ENCODE measurements around the gene CX3CR1. TPM values are rescaled to one million over a fixed set of nuclear protein-coding genes. Genes with fewer than 3 reads are reported as not detected.
"Not testable (repeated sequence)": the region's sequence is repeated elsewhere in the genome, so short reads cannot be mapped to it uniquely, and the experiment has no call there.

CX3CR1 gene, protein sequence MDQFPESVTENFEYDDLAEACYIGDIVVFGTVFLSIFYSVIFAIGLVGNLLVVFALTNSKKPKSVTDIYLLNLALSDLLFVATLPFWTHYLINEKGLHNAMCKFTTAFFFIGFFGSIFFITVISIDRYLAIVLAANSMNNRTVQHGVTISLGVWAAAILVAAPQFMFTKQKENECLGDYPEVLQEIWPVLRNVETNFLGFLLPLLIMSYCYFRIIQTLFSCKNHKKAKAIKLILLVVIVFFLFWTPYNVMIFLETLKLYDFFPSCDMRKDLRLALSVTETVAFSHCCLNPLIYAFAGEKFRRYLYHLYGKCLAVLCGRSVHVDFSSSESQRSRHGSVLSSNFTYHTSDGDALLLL
- total RNA-seq, result under 1 TPM; 0.23 to 0.25 TPM

GRCh38 chr3:39279745-39280517, at the start of gene CX3CR1:
Gene CX3CR1 (minus strand): TSS chr3:39280036. CDS start chr3:39266509, 13,527 bp downstream.
- Mint-ChIP-seq H3K9me3 (no peaks in the 10 kb centered on the region), H3K27ac (no peak within 1 kb of the TSS), H3K36me3 (no peaks in the 10 kb centered on the region)
- DNase-seq (ENCODE audit: low spot score in 2 of 2), result no peak
- no peak for ATAC-seq

GRCh38 chr3:39329493-39329892, 49.7 kb upstream of the CX3CR1 start, which contains the start of gene CCR8:
Gene CCR8 (plus strand): TSS chr3:39329709. CDS start chr3:39332332, 2,623 bp downstream.
- ATAC-seq (no peak), DNase-seq (ENCODE audit: low spot score in 2 of 2) (no peak)
- Mint-ChIP-seq H3K27ac (no peak within 1 kb of the TSS), H3K36me3 (peaks cover 0 to 2% of the 10 kb centered on the region in 2 donors), H3K9me3 (no peaks in the 10 kb centered on the region)

- Mint-ChIP-seq H3K27ac (peak overlapping the region in 1 of 2 donors; percentile 70), H3K36me3 (no peaks in the 10 kb centered on the region), H3K9me3 (no peaks in the 10 kb centered on the region)
- DNase-seq (ENCODE audit: low spot score in 2 of 2) (no peak), ATAC-seq (peak; percentile 81 to 94)
Measured at GRCh38 chr3:39327746-39328349, 48.0 kb upstream of the CX3CR1 start.

DNA sequence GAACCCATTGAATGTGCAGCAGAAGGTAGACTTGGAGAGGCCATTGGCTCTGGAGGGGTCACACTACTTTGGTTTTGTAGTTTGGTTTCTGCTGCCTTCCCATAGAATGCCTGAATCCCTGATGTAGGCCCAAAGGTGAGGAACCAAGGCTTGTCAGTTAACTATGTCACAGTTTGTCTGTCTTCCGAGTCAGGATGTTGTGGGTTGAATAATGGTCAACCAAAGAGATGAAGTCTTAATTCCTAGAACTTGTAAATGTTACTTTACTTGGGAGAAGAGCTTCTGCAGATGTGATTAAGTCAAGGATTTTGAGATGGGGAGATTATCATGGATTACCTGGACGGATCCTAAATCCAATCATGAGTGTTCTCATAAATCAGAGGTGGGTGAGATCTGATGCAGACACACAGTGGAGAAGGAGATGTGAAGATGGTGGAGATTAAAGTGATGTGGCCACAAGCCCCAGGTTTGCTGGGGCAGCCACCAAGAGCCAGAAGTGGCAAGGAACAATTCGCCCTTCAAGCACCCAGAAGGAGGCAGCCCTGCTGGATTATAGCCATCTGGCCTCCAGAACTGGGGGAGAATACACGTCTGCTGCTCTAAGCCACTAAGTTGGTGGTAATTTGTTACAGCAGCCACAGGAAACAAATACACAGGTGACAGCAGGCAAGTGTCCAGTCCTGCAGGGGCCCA, 47.4 kb upstream of the CX3CR1 start:
- DNase-seq (ENCODE audit: low spot score in 2 of 2) (no peak), ATAC-seq (no peak)
- Mint-ChIP-seq H3K9me3 (no peaks in the 10 kb centered on the region), H3K27ac (peak overlapping the region in 1 of 2 donors; percentile 70), H3K36me3 (no peaks in the 10 kb centered on the region)

GRCh38 chr3:39325236-39325635, 45.4 kb upstream of the CX3CR1 start:
- Mint-ChIP-seq H3K36me3 (no peaks in the 10 kb centered on the region), H3K27ac (no peak overlapping the region), H3K9me3 (no peaks in the 10 kb centered on the region)
- no peak for DNase-seq (ENCODE audit: low spot score in 2 of 2)
- peak; percentile 44 to 92 for ATAC-seq

DNA sequence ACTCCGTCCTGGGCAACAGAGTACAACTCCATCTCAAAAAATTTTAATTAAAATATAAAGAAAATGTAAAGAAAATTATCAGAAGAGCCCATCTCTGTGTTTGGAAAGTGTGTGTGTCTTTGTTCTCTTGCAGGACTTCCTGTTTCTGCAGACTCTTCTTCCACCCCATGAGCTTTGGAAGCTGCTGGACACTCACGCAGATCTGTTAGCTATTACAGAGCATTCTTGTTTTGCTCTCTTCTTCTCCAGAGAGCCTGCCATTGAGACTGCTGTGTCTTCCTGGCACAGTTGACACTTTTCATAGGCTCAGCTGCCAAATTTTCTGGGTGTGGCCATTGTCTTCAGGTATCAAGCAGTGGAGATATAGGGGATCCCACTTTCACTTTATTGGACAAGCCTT, 43.7 kb upstream of the CX3CR1 start:
- no peak overlapping the region for H3K27ac Mint-ChIP-seq
- no peak for ATAC-seq
- H3K36me3 Mint-ChIP-seq, result no peaks in the 10 kb centered on the region
- H3K9me3 Mint-ChIP-seq, result no peaks in the 10 kb centered on the region
- DNase-seq (ENCODE audit: low spot score in 2 of 2), result no peak

GRCh38 chr3:39322936-39323335, 43.1 kb upstream of the CX3CR1 start:
- DNase-seq (ENCODE audit: low spot score in 2 of 2) (no peak), ATAC-seq (no peak)
- H3K36me3 Mint-ChIP-seq, result no peaks in the 10 kb centered on the region
- no peak overlapping the region for H3K27ac Mint-ChIP-seq
- no peaks in the 10 kb centered on the region for H3K9me3 Mint-ChIP-seq

- not testable (repeated sequence) for ATAC-seq; H3K36me3 Mint-ChIP-seq; H3K9me3 Mint-ChIP-seq; H3K27ac Mint-ChIP-seq; DNase-seq (ENCODE audit: low spot score in 2 of 2)
Measured at GRCh38 chr3:39322209-39322715, 42.4 kb upstream of the CX3CR1 start.

DNA sequence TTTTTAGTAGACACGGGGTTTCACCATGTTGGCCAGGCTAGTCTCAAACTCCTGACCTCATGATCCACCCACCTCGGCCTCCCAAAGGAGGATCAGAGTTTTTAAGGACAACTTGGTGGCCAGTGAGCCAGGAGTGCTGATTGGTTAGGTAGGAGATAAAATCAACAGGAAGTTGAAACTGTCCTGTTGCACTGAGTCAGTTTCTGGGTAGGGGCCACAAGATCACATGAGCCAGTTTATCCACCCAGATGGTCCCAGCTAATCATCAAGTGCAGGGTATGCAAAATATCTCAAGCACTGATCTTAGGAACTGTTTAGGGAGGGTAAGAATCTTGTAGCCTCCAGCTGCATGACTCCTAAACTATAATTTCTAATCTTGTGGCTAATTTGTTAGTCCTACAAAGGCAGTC, 41.7 kb upstream of the CX3CR1 start:
- not testable (repeated sequence) for H3K36me3 Mint-ChIP-seq; H3K27ac Mint-ChIP-seq; H3K9me3 Mint-ChIP-seq; DNase-seq (ENCODE audit: low spot score in 2 of 2)
- peak in 1 of 2 donors; percentile 59 for ATAC-seq

DNA sequence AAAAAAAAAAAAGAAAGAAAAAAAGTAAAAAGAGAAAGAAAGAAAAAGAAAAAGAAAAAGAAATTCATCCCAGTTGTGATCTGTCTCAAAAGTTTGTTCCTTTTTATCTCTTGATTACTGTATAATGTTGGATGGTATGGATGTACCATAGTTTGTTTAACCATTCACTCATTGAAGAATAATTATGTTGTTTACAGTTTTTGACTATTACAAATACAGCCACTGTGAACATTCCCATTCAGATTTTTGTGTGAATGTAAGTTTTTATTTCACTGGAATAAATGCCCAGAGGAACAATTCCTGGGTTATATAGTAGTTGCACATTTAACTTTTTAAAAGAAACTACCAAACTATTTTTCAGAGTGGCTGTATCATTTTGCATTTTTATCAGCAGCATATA, 39.4 kb upstream of the CX3CR1 start:
- Mint-ChIP-seq H3K27ac (no peak overlapping the region), H3K36me3 (peaks cover 0 to 8% of the 10 kb centered on the region in 2 donors), H3K9me3 (peaks cover 3 to 5% of the 10 kb centered on the region in 2 donors)
- DNase-seq (ENCODE audit: low spot score in 2 of 2) (no peak), ATAC-seq (no peak)

DNA sequence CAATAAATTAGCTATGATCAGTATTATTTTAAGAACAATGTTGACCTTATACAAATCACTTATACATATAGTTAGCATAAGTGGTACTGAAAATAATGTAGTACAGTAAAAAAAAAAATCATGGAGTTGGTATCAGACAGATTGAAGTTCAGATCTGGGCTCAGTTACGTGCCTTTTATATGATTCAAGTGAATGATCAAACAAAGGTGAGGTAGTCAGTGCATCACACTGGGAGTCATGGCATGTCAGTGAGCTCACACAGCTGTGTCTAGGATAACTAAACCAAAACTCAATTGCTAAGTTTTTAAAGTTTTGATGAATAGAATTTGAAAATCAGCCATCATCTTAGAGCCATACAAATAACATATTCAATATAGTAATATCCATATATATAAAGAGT, 38.5 kb upstream of the CX3CR1 start:
- Mint-ChIP-seq H3K36me3 (peaks cover 1 to 17% of the 10 kb centered on the region in 2 donors), H3K9me3 (peaks cover 7 to 13% of the 10 kb centered on the region in 2 donors), H3K27ac (no peak overlapping the region)
- ATAC-seq, result no peak
- DNase-seq (ENCODE audit: low spot score in 2 of 2), result no peak

GRCh38 chr3:39317571-39318169, 37.8 kb upstream of the CX3CR1 start:
- peaks cover 4 to 20% of the 10 kb centered on the region in 2 donors for H3K36me3 Mint-ChIP-seq
- H3K9me3 Mint-ChIP-seq, result peaks cover 7 to 15% of the 10 kb centered on the region in 2 donors
- ATAC-seq (no peak), DNase-seq (ENCODE audit: low spot score in 2 of 2) (no peak)
- H3K27ac Mint-ChIP-seq, result no peak overlapping the region

DNA sequence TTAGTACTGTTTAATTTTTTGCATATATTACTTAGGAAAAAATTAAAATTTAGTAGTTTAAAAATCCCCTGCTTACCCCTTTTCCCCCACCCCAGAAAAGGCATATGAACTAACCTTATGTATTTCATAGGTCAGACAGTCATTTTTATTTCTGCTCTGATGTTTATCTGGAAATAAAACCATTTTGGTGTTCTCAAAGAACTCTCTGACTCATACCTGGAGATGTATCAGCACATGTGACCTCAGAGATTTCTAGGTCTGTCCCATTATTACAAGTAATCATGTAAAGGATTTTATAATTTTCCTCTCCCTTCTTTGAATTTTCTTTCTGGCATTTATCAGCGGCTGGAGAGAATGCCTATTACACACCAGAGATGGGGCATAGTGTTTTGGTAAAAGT, 35.6 kb upstream of the CX3CR1 start:
- no peak overlapping the region for H3K27ac Mint-ChIP-seq
- peak; percentile 59 for ATAC-seq
- H3K9me3 Mint-ChIP-seq, result peaks cover 7 to 15% of the 10 kb centered on the region in 2 donors
- peaks cover 4 to 20% of the 10 kb centered on the region in 2 donors for H3K36me3 Mint-ChIP-seq
- no peak for DNase-seq (ENCODE audit: low spot score in 2 of 2)

DNA sequence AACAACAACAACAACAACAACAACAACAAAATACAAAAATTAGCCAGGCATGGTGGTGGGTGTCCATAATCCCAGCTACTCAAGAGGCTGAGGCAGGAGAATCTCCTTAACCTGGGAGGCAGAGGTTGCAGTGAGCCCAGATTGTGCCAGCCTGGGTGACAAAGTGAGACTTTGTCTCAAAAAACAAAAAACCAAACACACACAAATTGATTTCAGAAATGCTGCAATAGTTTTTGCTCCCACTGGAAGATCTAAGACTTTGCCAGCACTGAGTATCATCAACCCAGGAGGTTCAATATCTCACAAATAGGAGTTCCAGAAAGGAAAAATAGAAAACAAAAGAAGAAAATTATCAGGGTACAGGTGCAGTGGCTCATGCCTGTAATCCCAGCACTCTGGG, 33.5 kb upstream of the CX3CR1 start:
- Mint-ChIP-seq H3K36me3 (peaks cover 4 to 20% of the 10 kb centered on the region in 2 donors), H3K27ac (no peak overlapping the region), H3K9me3 (peaks cover 7 to 15% of the 10 kb centered on the region in 2 donors)
- ATAC-seq, result no peak
- no peak for DNase-seq (ENCODE audit: low spot score in 2 of 2)

DNA sequence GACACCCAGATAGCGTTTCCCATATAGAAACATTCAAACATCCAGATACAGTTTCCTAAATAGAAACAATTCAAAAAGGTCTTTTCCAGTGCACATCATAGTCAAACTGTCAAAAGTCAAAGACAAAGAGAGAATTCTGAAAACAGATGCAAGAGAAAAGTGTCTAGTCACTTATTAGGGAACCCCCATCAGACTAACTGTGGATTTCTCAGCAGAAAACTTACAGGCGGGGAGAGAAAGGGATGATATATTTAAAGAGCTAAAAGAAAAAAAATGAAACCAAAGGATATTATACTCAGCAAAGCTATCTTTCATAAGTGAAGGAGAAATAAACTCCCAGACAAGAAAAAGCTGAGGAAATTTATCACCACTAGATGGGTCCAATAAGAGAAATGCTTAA, 22.3 kb upstream of the CX3CR1 start:
- Mint-ChIP-seq H3K27ac (no peak overlapping the region), H3K36me3 (peaks cover 40 to 53% of the 10 kb centered on the region in 2 donors), H3K9me3 (peaks cover 36 to 40% of the 10 kb centered on the region in 2 donors)
- ATAC-seq (no peak), DNase-seq (ENCODE audit: low spot score in 2 of 2) (no peak)

GRCh38 chr3:39299279-39299678, 19.4 kb upstream of the CX3CR1 start:
- H3K36me3 Mint-ChIP-seq, result peaks cover 34 to 39% of the 10 kb centered on the region in 2 donors
- no peak overlapping the region for H3K27ac Mint-ChIP-seq
- DNase-seq (ENCODE audit: low spot score in 2 of 2) (no peak), ATAC-seq (no peak)
- peaks cover 34 to 36% of the 10 kb centered on the region in 2 donors for H3K9me3 Mint-ChIP-seq
